ENCODE data around the gene BABAM2.
"Not testable (repeated sequence)": the region's sequence is repeated elsewhere in the genome, so short reads cannot be mapped to it uniquely, and the experiment has no call there.

The BABAM2 gene

DNA sequence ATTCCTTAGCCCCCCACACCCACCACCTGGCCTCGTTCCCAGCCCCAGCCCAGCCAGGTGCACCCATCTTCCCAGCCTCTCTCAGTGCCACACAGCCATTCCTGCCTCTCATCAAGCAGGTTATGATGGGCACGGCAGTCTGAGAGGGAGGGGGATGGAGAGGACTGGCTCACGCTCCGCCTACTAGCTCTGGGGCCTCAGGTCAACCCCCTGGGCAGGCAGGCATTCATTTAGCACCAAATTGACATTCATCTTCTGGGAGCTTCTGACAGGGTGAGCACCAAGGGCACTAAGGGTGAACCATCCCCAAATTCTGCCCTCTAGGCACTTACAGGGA lies 435.9 kb downstream of the BABAM2 start:
- H3K4me3 ChIP-seq (ENCODE audit: low read depth, low read length): no peak overlapping the region
- TF ChIP-seq MYC (IDR thresholded peaks at IDR 0.05; ENCODE audit: low read depth, low read length) (no peak), POLR2A (IDR thresholded peaks at IDR 0.05; ENCODE audit: extremely low read depth, insufficient read length) (no peak)
- TF ChIP-seq, protein P1, sequence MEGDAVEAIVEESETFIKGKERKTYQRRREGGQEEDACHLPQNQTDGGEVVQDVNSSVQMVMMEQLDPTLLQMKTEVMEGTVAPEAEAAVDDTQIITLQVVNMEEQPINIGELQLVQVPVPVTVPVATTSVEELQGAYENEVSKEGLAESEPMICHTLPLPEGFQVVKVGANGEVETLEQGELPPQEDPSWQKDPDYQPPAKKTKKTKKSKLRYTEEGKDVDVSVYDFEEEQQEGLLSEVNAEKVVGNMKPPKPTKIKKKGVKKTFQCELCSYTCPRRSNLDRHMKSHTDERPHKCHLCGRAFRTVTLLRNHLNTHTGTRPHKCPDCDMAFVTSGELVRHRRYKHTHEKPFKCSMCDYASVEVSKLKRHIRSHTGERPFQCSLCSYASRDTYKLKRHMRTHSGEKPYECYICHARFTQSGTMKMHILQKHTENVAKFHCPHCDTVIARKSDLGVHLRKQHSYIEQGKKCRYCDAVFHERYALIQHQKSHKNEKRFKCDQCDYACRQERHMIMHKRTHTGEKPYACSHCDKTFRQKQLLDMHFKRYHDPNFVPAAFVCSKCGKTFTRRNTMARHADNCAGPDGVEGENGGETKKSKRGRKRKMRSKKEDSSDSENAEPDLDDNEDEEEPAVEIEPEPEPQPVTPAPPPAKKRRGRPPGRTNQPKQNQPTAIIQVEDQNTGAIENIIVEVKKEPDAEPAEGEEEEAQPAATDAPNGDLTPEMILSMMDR (IDR thresholded peaks at IDR 0.05; ENCODE audit: low read depth, low read length): no peak
- TF ChIP-seq, protein P2, sequence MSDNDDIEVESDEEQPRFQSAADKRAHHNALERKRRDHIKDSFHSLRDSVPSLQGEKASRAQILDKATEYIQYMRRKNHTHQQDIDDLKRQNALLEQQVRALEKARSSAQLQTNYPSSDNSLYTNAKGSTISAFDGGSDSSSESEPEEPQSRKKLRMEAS (IDR thresholded peaks at IDR 0.05; ENCODE audit: low read depth, low read length): no peak
- no peak for DNase-seq (ENCODE audit: low read depth)

DNA sequence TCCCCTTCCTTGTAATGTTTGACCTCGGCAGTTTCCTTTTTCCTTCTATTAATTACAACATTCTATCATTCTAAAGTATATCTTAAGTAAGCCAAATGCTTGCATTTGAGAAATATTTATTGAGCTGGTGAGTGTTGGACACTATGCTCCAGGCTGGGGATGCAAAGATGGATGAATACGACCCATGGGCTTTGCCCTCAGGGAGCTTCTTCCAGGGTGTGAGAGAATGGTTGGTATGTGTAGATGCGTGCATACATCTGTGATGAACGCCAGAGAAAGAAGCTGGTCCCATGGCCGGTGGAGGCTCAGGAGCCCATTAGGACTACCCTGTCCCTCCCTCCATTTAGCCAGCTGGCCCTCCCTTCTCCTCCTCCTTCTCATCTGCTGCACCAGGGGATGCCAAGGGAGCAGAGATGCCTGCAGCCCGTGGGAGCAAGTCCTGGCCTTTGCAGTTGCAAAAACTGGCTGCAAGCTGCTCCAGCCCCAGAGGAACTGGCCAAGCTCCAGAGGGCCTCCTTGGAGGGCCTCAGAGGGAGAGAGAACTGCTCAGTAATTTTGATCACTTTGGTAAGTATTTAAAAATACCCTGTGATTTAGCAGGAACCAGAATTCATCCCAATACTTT lies 436.5 kb downstream of the BABAM2 start:
- no peak for TF ChIP-seq MYC (IDR thresholded peaks at IDR 0.05; ENCODE audit: low read depth, low read length)
- TF ChIP-seq, protein P2 (IDR thresholded peaks at IDR 0.05; ENCODE audit: low read depth, low read length): no peak
- TF ChIP-seq, protein P1 (IDR thresholded peaks at IDR 0.05; ENCODE audit: low read depth, low read length): no peak
- TF ChIP-seq POLR2A (IDR thresholded peaks at IDR 0.05; ENCODE audit: extremely low read depth, insufficient read length): no peak
- DNase-seq (ENCODE audit: low read depth): no peak
- H3K4me3 ChIP-seq (ENCODE audit: low read depth, low read length): no peak overlapping the region

DNA sequence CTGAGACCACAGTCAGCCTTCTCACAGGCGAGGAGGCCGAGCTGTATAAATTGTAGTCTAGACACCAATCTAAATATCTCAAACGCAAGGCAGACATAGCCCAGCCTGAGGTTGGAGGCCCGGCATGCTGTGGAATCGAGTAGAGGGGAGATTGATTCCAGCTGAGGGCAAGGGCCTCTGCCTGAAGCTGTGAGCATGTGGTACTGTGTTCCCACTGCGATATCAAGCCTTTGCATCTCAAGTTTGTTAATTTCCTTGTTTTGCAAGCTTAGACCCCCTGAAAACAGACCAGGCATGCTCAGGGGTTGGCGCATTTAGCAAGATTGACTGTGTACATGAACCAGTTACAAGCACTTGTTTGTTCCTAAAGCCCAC lies 437.0 kb downstream of the BABAM2 start:
- TF ChIP-seq, protein P2 (IDR thresholded peaks at IDR 0.05; ENCODE audit: low read depth, low read length): no peak
- TF ChIP-seq, protein P1 (IDR thresholded peaks at IDR 0.05; ENCODE audit: low read depth, low read length): no peak
- TF ChIP-seq POLR2A (IDR thresholded peaks at IDR 0.05; ENCODE audit: extremely low read depth, insufficient read length): no peak
- no peak for TF ChIP-seq MYC (IDR thresholded peaks at IDR 0.05; ENCODE audit: low read depth, low read length)
- DNase-seq (ENCODE audit: low read depth): no peak
- H3K4me3 ChIP-seq (ENCODE audit: low read depth, low read length): no peak overlapping the region

DNA sequence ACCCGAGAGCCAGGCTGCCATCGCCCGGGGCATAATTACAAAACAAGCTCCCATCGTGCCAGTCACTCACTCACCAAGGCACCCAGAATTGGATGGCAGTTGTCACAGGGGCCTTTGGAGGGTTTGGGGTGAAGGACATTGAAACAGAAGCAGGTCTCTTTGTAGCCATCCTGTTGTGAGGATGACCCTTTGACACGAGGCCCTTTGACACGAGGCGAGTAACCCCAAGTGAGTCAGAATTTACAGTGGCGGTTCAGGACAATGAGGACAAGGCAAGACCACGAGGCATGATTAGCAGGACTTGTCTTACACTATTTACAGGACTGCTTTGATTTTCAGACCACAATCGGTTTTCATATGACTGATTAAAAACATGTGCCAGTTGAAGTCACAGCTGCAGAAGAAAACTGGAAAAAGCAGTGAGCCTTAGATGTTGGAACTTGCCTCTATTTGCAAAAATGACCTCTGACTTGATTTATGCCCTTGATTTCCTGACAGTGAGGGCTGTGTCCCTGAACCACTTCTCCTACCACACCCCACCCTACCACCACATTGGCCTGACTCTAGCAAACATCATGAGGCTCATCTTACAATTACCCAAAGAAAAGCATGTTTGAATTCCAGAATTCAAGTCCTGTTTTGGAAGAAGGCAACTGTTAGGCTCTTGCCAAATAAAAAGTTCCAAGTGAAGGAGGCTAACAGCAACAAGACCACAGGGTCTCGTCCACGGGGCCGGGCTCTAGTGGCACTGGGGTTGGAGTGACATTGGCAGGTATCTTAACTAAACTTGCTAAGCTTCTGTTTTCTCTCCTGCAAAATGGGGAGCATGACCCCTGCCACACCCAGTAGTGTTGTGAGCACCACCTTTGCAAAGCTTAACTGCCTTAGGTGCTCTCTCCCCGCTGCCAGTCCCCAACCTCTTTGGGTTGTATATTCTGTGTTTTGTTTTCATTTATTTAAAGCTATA lies 437.7 kb downstream of the BABAM2 start:
- TF ChIP-seq, protein P2 (IDR thresholded peaks at IDR 0.05; ENCODE audit: low read depth, low read length): no peak
- TF ChIP-seq MYC (IDR thresholded peaks at IDR 0.05; ENCODE audit: low read depth, low read length) (no peak), POLR2A (IDR thresholded peaks at IDR 0.05; ENCODE audit: extremely low read depth, insufficient read length) (no peak)
- TF ChIP-seq, protein P1 (IDR thresholded peaks at IDR 0.05; ENCODE audit: low read depth, low read length): no peak
- no peak for DNase-seq (ENCODE audit: low read depth)
- no peak overlapping the region for H3K4me3 ChIP-seq (ENCODE audit: low read depth, low read length)

DNA sequence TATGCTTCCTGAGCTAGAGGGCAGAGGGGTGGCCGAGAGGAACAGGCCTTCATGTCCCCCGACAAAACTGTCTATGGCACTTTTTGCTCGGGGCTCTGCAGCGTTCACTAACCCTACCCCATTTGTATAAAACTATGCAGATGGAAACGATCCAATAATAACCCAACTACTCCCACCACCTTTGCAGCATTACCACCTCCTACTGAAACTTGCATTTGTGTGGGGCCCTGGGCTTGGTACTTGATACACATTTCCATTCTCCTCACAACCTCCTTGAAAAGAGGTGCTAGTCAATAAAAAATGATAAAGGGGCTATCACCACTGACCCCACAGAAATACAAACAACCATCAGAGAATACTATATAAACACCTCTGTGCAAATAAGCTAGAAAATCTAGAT lies 438.7 kb downstream of the BABAM2 start:
- H3K4me3 ChIP-seq (ENCODE audit: low read depth, low read length): no peak overlapping the region
- TF ChIP-seq POLR2A (IDR thresholded peaks at IDR 0.05; ENCODE audit: extremely low read depth, insufficient read length) (no peak), MYC (IDR thresholded peaks at IDR 0.05; ENCODE audit: low read depth, low read length) (no peak)
- TF ChIP-seq, protein P2 (IDR thresholded peaks at IDR 0.05; ENCODE audit: low read depth, low read length): no peak
- TF ChIP-seq, protein P1 (IDR thresholded peaks at IDR 0.05; ENCODE audit: low read depth, low read length): no peak
- DNase-seq (ENCODE audit: low read depth): no peak

DNA sequence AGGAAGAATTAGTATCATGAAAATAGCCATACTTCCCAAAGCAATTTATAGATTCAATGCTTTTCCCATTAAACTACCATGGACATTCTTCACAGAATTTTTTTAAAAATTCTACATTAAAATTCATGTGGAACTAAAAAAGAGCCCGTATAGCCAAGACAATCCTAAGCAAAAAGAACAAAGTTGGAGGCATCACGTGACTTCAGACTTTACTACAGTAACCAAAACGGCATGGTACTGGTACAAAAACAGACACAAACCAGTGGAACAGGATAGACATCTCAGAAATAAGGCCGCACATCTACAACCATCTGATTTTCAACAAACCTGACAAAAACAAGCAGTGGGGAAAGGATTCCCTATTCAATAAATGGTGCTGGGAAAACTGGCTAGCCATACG lies 440.2 kb downstream of the BABAM2 start:
- not testable (repeated sequence) for H3K4me3 ChIP-seq (ENCODE audit: low read depth, low read length); DNase-seq (ENCODE audit: low read depth)

DNA sequence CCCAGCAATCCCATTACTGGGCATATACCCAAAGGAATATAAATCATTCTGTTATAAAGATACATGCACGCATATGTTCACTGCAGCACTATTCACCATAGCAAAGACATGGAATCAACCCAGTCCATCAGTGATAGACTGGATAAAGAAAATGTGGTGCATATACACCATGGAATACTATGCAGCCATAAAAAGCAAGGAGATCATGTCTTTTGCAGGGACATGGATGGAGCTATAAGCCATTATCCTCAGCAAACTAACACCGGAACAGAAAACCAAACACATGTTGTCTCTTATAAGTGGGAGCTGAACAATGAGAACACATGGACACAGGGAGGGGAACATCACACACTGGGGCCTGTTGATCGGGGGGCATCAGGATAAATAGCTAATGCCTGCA lies 441.3 kb downstream of the BABAM2 start:
- H3K4me3 ChIP-seq (ENCODE audit: low read depth, low read length); DNase-seq (ENCODE audit: low read depth): not testable (repeated sequence)
